ENCODE results near the gene RASAL1. TPM values are rescaled to one million over a fixed set of nuclear protein-coding genes. Genes with fewer than 3 reads are reported as not detected.

Gene RASAL1
- total and polyA plus RNA-seq, 3 experiments from 2014 or later, result 0.45 to 0.72 (median 0.51) TPM

DNA sequence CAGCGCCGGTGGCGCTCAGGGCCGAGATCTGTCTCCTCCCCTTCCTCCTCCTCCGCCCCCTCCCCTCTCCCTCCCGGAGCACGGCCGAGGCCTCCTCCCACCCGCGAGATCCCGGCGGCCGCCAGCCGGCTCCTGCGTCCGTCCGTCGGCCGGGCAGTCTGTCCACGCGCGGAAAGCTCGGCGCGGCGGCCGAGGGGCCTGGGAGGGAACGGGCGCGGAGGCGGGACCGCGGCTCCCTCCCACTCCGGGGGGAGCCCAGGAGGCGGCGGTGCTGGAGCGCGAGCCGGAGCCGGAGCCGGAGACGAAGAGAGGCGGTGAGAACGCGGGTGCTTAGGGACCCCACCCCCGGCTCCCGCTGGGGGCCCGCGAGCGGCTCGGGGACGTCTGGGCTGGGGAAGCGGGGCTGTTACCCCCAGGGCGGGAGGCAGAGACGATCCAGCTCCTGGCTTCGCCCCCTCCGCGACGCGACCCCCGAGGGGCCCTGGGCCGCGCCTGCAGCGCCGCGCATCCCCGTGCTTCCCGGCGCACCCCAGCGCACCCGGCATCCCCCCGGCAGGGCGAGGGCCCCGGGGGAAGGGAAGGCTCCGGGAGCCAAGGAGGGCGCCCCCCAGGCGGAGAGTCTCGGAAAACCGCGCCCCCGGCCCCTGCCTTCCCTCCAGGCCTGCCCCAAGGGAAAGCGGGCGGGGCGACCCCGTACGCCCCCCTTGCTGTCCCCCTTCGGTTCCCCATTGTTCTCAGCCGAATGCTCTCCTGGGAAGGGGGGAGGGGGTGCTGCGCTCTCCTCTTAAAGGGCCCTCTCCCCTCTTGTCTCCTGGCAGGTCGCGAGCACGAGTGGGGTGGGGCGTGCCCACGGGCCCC is 78.7 kb downstream of the RASAL1 start, which contains the start of gene DTX1:
Gene DTX1, plus strand, starts transcription at position 100 of the 858 bp plus-strand sequence. CDS start 1,463 bp downstream, outside the sequence.
- CTCF ChIA-PET, result no interaction called here
- H3K27ac Mint-ChIP-seq, result peak within 1 kb of the TSS in 4 of 8 donors; percentile 7 to 74 (median 70)
- no peaks in the 10 kb centered on the region for H3K9me3 Mint-ChIP-seq
- H3K4me3 ChIP-seq (ENCODE audit: low read length), result peak within 1 kb of the TSS; percentile 66
- peaks cover 0 to 4% of the 10 kb centered on the region in 2 donors for H3K27me3 Mint-ChIP-seq
- peaks cover 8 to 10% (median 10%) of the 10 kb centered on the region in 3 donors for H3K4me1 Mint-ChIP-seq
- POLR2A ChIA-PET, result interaction anchor here (0.5 kb wide), 1 partner anchor 293 kb away, joined by 4 read pairs; no protein-coding TSS in a partner anchor
- H3K27me3 ChIP-seq (ENCODE audit: insufficient read depth, low read length, poor library complexity, severe bottlenecking), result no peaks in the 10 kb centered on the region
- DNase-seq, result peak in 2 of 5 donors; percentile 26 to 27
- no peaks in the 10 kb centered on the region for H3K36me3 Mint-ChIP-seq
- H3K4me1 ChIP-seq (ENCODE audit: insufficient read depth, low read length), result peaks cover 47% of the 10 kb centered on the region
- H3K4me3 Mint-ChIP-seq, result peak within 1 kb of the TSS; percentile 61 to 87 (median 79)
- no peaks in the 10 kb centered on the region for H3K36me3 ChIP-seq (ENCODE audit: insufficient read depth, low read length)
- no peak within 1 kb of the TSS for H3K27ac ChIP-seq (ENCODE audit: low read depth, low read length)
- H3K9me3 ChIP-seq (ENCODE audit: low read length), result no peaks in the 10 kb centered on the region

DNA sequence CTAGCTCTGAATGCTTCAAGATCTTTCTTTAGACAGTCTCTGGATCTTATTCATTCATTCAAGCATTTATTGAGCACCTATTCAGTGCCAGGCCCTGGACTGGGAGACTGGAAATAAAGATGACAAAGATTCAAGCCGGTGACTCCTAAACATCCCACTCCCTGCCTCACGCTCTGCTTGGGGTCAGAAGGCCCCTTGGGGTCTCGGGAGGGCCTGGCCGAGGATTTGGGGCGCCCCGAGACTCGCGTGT is 79.3 kb downstream of the RASAL1 start:
- H3K4me3 Mint-ChIP-seq, result peak overlapping the region; percentile 43 to 87 (median 79)
- ChIA-PET POLR2A (no interaction called here), CTCF (no interaction called here)
- Histone ChIP-seq H3K4me3 (ENCODE audit: low read length) (peak overlapping the region; percentile 66), H3K36me3 (ENCODE audit: insufficient read depth, low read length) (no peaks in the 10 kb centered on the region), H3K27me3 (ENCODE audit: insufficient read depth, low read length, poor library complexity, severe bottlenecking) (no peaks in the 10 kb centered on the region), H3K9me3 (ENCODE audit: low read length) (no peaks in the 10 kb centered on the region), H3K4me1 (ENCODE audit: insufficient read depth, low read length) (peaks cover 46% of the 10 kb centered on the region), H3K27ac (ENCODE audit: low read depth, low read length) (no peak overlapping the region)
- peaks cover 8 to 10% (median 10%) of the 10 kb centered on the region in 3 donors for H3K4me1 Mint-ChIP-seq
- H3K36me3 Mint-ChIP-seq, result no peaks in the 10 kb centered on the region
- H3K9me3 Mint-ChIP-seq, result no peaks in the 10 kb centered on the region
- no peak for DNase-seq
- peaks cover 0 to 4% of the 10 kb centered on the region in 2 donors for H3K27me3 Mint-ChIP-seq
- peak overlapping the region in 3 of 8 donors; percentile 67 to 74 (median 72) for H3K27ac Mint-ChIP-seq

DNA sequence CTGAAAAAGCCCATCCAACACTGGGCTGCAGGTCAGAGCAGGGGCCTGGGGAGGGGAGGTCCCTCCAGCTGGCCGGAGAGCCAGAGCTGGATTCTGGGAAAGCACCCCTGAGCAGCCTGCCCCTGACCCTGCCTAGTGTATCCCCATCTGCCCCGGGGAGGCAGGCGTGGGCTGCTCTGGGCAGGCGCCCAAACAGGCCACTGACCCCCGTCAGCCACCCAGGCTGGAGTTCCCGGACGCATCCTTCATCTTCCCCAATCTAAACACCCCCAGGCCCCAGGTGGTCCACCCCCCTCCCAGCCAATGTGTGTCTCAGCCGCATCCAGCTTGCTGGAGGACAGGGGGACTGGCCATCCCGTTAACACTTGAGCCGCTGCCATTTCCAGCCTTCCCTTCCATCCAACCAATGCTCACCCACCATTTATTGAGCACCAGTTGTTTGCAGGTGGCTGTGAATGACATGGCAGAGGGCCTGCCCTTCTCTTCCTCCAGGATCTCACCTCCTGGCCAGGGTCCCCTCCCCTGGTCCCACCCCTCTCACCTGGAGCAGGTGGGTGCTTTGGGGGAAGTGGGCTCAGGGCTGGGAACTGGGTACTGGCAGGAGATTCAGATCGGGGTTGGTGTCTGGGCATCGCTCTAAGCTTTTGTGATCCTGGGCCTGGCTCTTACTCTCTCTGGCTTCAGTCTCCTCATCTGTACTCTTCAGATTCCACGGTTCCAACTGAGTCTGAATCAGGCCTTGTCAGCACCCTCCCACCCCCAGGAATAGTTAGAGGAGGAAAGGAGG is 79.8 kb downstream of the RASAL1 start:
- H3K27ac ChIP-seq (ENCODE audit: low read depth, low read length), result no peak overlapping the region
- H3K4me3 Mint-ChIP-seq, result peak overlapping the region; percentile 61 to 87 (median 79)
- no peaks in the 10 kb centered on the region for H3K9me3 ChIP-seq (ENCODE audit: low read length)
- CTCF ChIA-PET, result no interaction called here
- H3K4me1 ChIP-seq (ENCODE audit: insufficient read depth, low read length), result peaks cover 42% of the 10 kb centered on the region
- H3K4me3 ChIP-seq (ENCODE audit: low read length), result peak overlapping the region; percentile 66
- no peak for DNase-seq
- peak overlapping the region in 3 of 8 donors; percentile 67 to 74 (median 72) for H3K27ac Mint-ChIP-seq
- no peaks in the 10 kb centered on the region for H3K36me3 ChIP-seq (ENCODE audit: insufficient read depth, low read length)
- H3K4me1 Mint-ChIP-seq, result peaks cover 8 to 10% (median 10%) of the 10 kb centered on the region in 3 donors
- no peaks in the 10 kb centered on the region for H3K27me3 ChIP-seq (ENCODE audit: insufficient read depth, low read length, poor library complexity, severe bottlenecking)
- POLR2A ChIA-PET, result no interaction called here
- peaks cover 0 to 4% of the 10 kb centered on the region in 2 donors for H3K27me3 Mint-ChIP-seq
- no peaks in the 10 kb centered on the region for H3K36me3 Mint-ChIP-seq
- no peaks in the 10 kb centered on the region for H3K9me3 Mint-ChIP-seq

DNA sequence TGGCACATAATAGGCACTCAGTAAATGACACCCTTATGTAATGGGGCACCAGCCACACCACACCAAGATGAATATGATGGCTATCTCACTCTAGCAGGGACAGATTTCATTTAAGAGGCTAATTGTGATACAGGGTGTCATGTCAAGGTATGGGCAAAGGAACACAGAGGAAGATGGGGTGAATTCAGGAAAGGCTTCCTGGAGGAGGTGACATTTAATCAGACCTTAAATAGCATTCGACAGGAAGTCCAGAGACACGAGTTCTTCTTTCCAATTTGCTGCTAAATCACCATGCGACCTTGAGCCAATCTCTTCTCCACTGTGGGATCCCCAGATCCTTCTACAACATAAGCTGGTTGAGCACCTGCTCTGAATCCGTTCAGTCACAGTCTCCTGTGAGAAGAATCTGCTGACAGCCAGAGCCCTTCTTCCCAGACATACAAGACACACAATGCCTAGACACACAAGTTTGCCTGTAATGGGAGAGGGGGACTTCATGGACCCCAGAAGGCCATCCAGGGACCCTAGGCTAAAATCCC is 80.5 kb downstream of the RASAL1 start:
- CTCF ChIA-PET, result interaction anchor here (0.6 to 1.3 kb wide), 2 partner anchors 18 to 107 kb away, joined by 3 read pairs; no protein-coding TSS in a partner anchor
- POLR2A ChIA-PET, result interaction anchor here (0.7 kb wide), 1 partner anchor 67 kb away, joined by 3 read pairs; no protein-coding TSS in a partner anchor
- Histone ChIP-seq H3K36me3 (ENCODE audit: insufficient read depth, low read length) (no peaks in the 10 kb centered on the region), H3K4me3 (ENCODE audit: low read length) (no peak overlapping the region), H3K27me3 (ENCODE audit: insufficient read depth, low read length, poor library complexity, severe bottlenecking) (no peaks in the 10 kb centered on the region), H3K4me1 (ENCODE audit: insufficient read depth, low read length) (peaks cover 38% of the 10 kb centered on the region), H3K9me3 (ENCODE audit: low read length) (no peaks in the 10 kb centered on the region), H3K27ac (ENCODE audit: low read depth, low read length) (no peak overlapping the region)
- Mint-ChIP-seq H3K27ac (no peak overlapping the region), H3K36me3 (no peaks in the 10 kb centered on the region), H3K27me3 (peaks cover 0 to 4% of the 10 kb centered on the region in 2 donors), H3K4me1 (peaks cover 8 to 10% (median 10%) of the 10 kb centered on the region in 3 donors), H3K9me3 (no peaks in the 10 kb centered on the region), H3K4me3 (peak overlapping the region; percentile 55 to 70 (median 61))
- no peak for DNase-seq

DNA sequence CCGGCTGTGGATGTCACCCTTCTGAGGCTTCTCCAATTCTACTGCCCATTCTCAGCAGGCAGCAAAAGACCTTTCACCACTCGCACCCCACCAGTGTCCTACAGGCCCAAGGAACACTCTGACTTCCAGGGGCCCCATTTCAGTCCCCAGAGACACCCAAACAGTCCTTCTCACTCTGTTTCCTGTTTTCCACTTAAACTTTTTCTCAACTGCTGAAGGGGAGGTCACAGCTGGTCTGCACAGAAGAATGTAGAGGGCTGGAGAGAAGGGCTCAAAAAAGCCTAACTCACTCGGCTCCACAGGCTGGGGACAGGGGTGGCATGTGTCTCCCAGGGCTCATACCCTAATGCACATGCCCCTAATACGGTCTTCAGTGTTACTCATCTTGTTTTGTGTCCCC is 83.2 kb downstream of the RASAL1 start:
- no peaks in the 10 kb centered on the region for H3K9me3 ChIP-seq (ENCODE audit: low read length)
- H3K36me3 ChIP-seq (ENCODE audit: insufficient read depth, low read length), result no peaks in the 10 kb centered on the region
- ChIA-PET POLR2A (no interaction called here), CTCF (interaction anchor here (1.1 kb wide), 1 partner anchor 10 kb away, joined by 3 read pairs; no protein-coding TSS in a partner anchor)
- no peak overlapping the region for H3K27ac Mint-ChIP-seq
- peaks cover 25% of the 10 kb centered on the region for H3K4me1 ChIP-seq (ENCODE audit: insufficient read depth, low read length)
- H3K36me3 Mint-ChIP-seq, result no peaks in the 10 kb centered on the region
- peaks cover 0 to 7% of the 10 kb centered on the region in 2 donors for H3K27me3 Mint-ChIP-seq
- H3K27me3 ChIP-seq (ENCODE audit: insufficient read depth, low read length, poor library complexity, severe bottlenecking), result no peaks in the 10 kb centered on the region
- DNase-seq, result no peak
- peak overlapping the region in 2 of 7 donors; percentile 8 to 34 for H3K4me3 Mint-ChIP-seq
- H3K27ac ChIP-seq (ENCODE audit: low read depth, low read length), result no peak overlapping the region
- no peak overlapping the region for H3K4me3 ChIP-seq (ENCODE audit: low read length)
- peaks cover 8 to 13% (median 10%) of the 10 kb centered on the region in 3 donors for H3K4me1 Mint-ChIP-seq
- no peaks in the 10 kb centered on the region for H3K9me3 Mint-ChIP-seq

DNA sequence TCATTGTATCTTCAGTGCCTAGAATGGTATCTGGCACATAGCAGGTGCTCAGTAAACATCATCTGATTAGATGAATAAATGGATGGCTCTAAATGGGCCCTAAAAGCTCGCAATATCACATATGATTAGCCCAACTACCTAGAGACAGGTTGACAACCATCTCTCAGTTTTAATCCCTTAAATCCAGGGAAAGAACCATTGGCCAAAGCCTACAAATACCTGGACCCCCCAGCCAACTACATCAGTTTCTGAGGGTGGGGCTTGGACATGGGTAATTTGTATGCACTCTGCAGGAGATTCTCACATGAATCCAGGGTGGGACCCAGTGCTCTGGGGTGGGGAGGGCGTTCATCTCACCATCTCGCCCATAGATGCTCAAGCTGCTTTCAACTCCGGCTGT is 83.8 kb downstream of the RASAL1 start:
- Mint-ChIP-seq H3K27me3 (peaks cover 0 to 7% of the 10 kb centered on the region in 2 donors), H3K36me3 (no peaks in the 10 kb centered on the region), H3K9me3 (no peaks in the 10 kb centered on the region), H3K4me3 (no peak overlapping the region), H3K4me1 (peaks cover 8 to 13% (median 10%) of the 10 kb centered on the region in 3 donors), H3K27ac (peak overlapping the region in 1 of 8 donors; percentile 5)
- Histone ChIP-seq H3K27ac (ENCODE audit: low read depth, low read length) (no peak overlapping the region), H3K36me3 (ENCODE audit: insufficient read depth, low read length) (no peaks in the 10 kb centered on the region), H3K4me1 (ENCODE audit: insufficient read depth, low read length) (peaks cover 25% of the 10 kb centered on the region), H3K9me3 (ENCODE audit: low read length) (no peaks in the 10 kb centered on the region), H3K27me3 (ENCODE audit: insufficient read depth, low read length, poor library complexity, severe bottlenecking) (no peaks in the 10 kb centered on the region), H3K4me3 (ENCODE audit: low read length) (no peak overlapping the region)
- ChIA-PET CTCF (interaction anchor here (1.1 to 4.4 kb wide), 4 partner anchors 10 to 123 kb away, joined by 3 to 35 read pairs (median 5); no protein-coding TSS in a partner anchor), POLR2A (no interaction called here)
- DNase-seq, result no peak

DNA sequence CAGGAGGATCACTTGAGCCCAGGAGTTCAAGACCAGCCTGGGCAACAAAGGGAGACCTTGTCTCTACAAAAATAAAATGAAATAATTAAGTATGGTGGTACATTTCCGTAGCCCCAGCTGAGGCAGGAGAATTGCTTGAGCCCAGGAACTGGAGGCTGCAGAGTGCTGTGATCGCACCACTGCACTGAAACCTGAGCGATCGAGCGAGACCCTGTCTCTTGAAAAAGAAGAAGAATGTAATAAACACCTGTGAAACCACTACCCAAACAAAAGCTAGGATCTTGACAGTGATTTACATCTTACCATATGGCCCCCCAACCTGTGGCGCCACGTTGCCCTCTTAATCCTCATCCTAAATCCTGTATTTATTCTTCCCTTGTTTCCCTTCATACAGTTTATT is 84.8 kb downstream of the RASAL1 start:
- H3K9me3 ChIP-seq (ENCODE audit: low read length), result no peaks in the 10 kb centered on the region
- H3K27me3 Mint-ChIP-seq, result peaks cover 0 to 5% of the 10 kb centered on the region in 2 donors
- no peaks in the 10 kb centered on the region for H3K36me3 Mint-ChIP-seq
- no peaks in the 10 kb centered on the region for H3K9me3 Mint-ChIP-seq
- H3K36me3 ChIP-seq (ENCODE audit: insufficient read depth, low read length), result no peaks in the 10 kb centered on the region
- peaks cover 4 to 8% (median 6%) of the 10 kb centered on the region in 3 donors for H3K4me1 Mint-ChIP-seq
- H3K4me3 Mint-ChIP-seq, result no peak overlapping the region
- CTCF ChIA-PET, result interaction anchor here (0.8 to 4.4 kb wide), 6 partner anchors 10 to 155 kb away, joined by 3 to 35 read pairs (median 5); no protein-coding TSS in a partner anchor
- peak overlapping the region in 1 of 8 donors; percentile 24 for H3K27ac Mint-ChIP-seq
- H3K4me3 ChIP-seq (ENCODE audit: low read length), result no peak overlapping the region
- no peak for DNase-seq
- no peak overlapping the region for H3K27ac ChIP-seq (ENCODE audit: low read depth, low read length)
- H3K4me1 ChIP-seq (ENCODE audit: insufficient read depth, low read length), result peaks cover 19% of the 10 kb centered on the region
- POLR2A ChIA-PET, result no interaction called here
- no peaks in the 10 kb centered on the region for H3K27me3 ChIP-seq (ENCODE audit: insufficient read depth, low read length, poor library complexity, severe bottlenecking)

All from CD8-positive, alpha-beta memory T cell (primary cell).